IMR-90 (cell line): ENCODE data around the gene FCMR. TPM values are rescaled to one million over a fixed set of nuclear protein-coding genes. Genes with fewer than 3 reads are reported as not detected.

Experiments used
- ATAC-seq: fragments of 200-7000 bp; cut with Tn5 transposase; 2 replicates; pipeline ENCODE4 v1.9.1; 2020; ENCODE audit warnings: low read depth, mild to moderate bottlenecking, moderate library complexity
- BruUV-seq: library from RNA; stranded (reverse); fragments of 400-500 nt; replicated peaks from 2 replicates; lab custom pipeline; 2021; lab: Mats Ljungman, UMichigan
- CTCF ChIA-PET: fragments of 300-600 bp; formaldehyde crosslinking; extraction: SDS; loops from one replicate; lab custom pipeline; 2021; ENCODE audit warnings: antibody characterized with exemption; lab: Yijun Ruan, JAX
- POLR2A ChIA-PET: fragments of 300-600 bp; sonication (Branson Sonifier 250); formaldehyde crosslinking; loops from one replicate; lab custom pipeline; 2022; ENCODE audit warnings: antibody characterized with exemption; ENCODE audit not compliant: unreplicated experiment; lab: Charles Lee
- DNase-seq: peaks from one replicate; pipeline ENCODE4 v3.0.0; 2013
- H2AFZ ChIP-seq: replicated peaks from 2 replicates; pipeline ENCODE3; 2013; ENCODE audit warnings: low read length, mild to moderate bottlenecking; ENCODE audit not compliant: poor library complexity
- H2AK5ac ChIP-seq: 2 replicates; pipeline ENCODE4 v1.6.1; 2013; ENCODE audit warnings: low read depth, low read length, inconsistent platforms
- H2AK9ac ChIP-seq: replicated peaks from 2 replicates; pipeline ENCODE3; 2013; ENCODE audit warnings: mild to moderate bottlenecking, low read depth, low read length, moderate library complexity; ENCODE audit not compliant: poor library complexity
- H2BK120ac ChIP-seq: 2 replicates; pipeline ENCODE4 v1.6.1; 2013; ENCODE audit warnings: low read depth, low read length, inconsistent platforms
- H2BK15ac ChIP-seq: 3 replicates; pipeline ENCODE4 v1.6.1; 2013; ENCODE audit warnings: low read depth, low read length, inconsistent platforms
- H2BK20ac ChIP-seq: 2 replicates; pipeline ENCODE4 v1.6.1; 2013; ENCODE audit warnings: low read depth, mild to moderate bottlenecking, inconsistent platforms, low read length, moderate library complexity
- H2BK5ac ChIP-seq: 2 replicates; pipeline ENCODE4 v1.6.1; 2013; ENCODE audit warnings: mild to moderate bottlenecking, low read depth, low read length, inconsistent platforms; ENCODE audit not compliant: poor library complexity, severe bottlenecking
- H3K14ac ChIP-seq: replicated peaks from 2 replicates; pipeline ENCODE4 v1.6.1; 2013; ENCODE audit warnings: low read depth, low read length, inconsistent platforms
- H3K18ac ChIP-seq: 2 replicates; pipeline ENCODE4 v1.6.1; 2013; ENCODE audit warnings: low read depth, low read length, control low read depth
- H3K23ac ChIP-seq: 2 replicates; pipeline ENCODE4 v1.6.1; 2013; ENCODE audit warnings: low read depth, low read length, inconsistent platforms
- H3K27ac ChIP-seq: 2 replicates; pipeline ENCODE4 v1.5.1; 2013; ENCODE audit warnings: mild to moderate bottlenecking, control low read depth, low read length; ENCODE audit not compliant: insufficient read depth
- H3K27me3 ChIP-seq: 2 replicates; pipeline ENCODE4 v1.6.1; 2013; ENCODE audit warnings: low read length; ENCODE audit not compliant: control insufficient read depth, insufficient read depth
- H3K36me3 ChIP-seq: 2 replicates; pipeline ENCODE4 v1.6.1; 2013; ENCODE audit warnings: low read length, mixed read lengths; ENCODE audit not compliant: control insufficient read depth, insufficient read depth
- H3K4ac ChIP-seq: 2 replicates; pipeline ENCODE4 v1.6.1; 2013; ENCODE audit warnings: low read depth, low read length, inconsistent platforms
- H3K4me1 ChIP-seq: 2 replicates; pipeline ENCODE4 v1.6.1; 2013; ENCODE audit warnings: low read length, mixed read lengths; ENCODE audit not compliant: control insufficient read depth, insufficient read depth
- H3K4me2 ChIP-seq: 2 replicates; pipeline ENCODE4 v1.6.1; 2013; ENCODE audit warnings: low read depth, mild to moderate bottlenecking, control low read depth, low read length, moderate library complexity
- H3K4me3 ChIP-seq: 2 replicates; pipeline ENCODE4 v1.5.1; 2013; ENCODE audit warnings: low read depth, mild to moderate bottlenecking, control low read depth, low read length, moderate library complexity; ENCODE audit not compliant: insufficient read depth
- H3K56ac ChIP-seq: 2 replicates; pipeline ENCODE4 v1.6.1; 2013; ENCODE audit warnings: low read length, inconsistent platforms; ENCODE audit not compliant: insufficient read depth; ENCODE audit errors: extremely low read depth
- H3K79me1 ChIP-seq, 2 experiments: 2 replicates each; pipeline ENCODE4 v1.6.1; 2013; ENCODE audit warnings: low read length in 2 of 2, inconsistent platforms in 1 of 2, low read depth in 1 of 2
- H3K9ac ChIP-seq: 2 replicates; pipeline ENCODE4 v1.6.1; 2013; ENCODE audit warnings: low read depth, low read length, control low read depth
- H3K9me1 ChIP-seq: 2 replicates; pipeline ENCODE4 v1.6.1; 2013; ENCODE audit warnings: low read length, inconsistent platforms; ENCODE audit not compliant: insufficient read depth
- H3K9me3 ChIP-seq: 2 replicates; pipeline ENCODE4 v1.6.1; 2013; ENCODE audit warnings: low read length; ENCODE audit not compliant: control insufficient read depth, insufficient read depth
- H4K20me1 ChIP-seq: 2 replicates; pipeline ENCODE4 v1.6.1; 2013; ENCODE audit warnings: low read length, inconsistent platforms; ENCODE audit not compliant: insufficient read depth
- H4K5ac ChIP-seq: 2 replicates; pipeline ENCODE4 v1.6.1; 2013; ENCODE audit warnings: mild to moderate bottlenecking, low read depth, low read length, control low read depth
- H4K8ac ChIP-seq, 2 experiments: 2 replicates each; pipeline ENCODE4 v1.6.1; 2013; ENCODE audit warnings: low read depth in 2 of 2, low read length in 2 of 2, control low read depth in 1 of 2, inconsistent platforms in 1 of 2
- H4K91ac ChIP-seq: 2 replicates; pipeline ENCODE4 v1.6.1; 2013; ENCODE audit warnings: low read depth, low read length, inconsistent platforms; ENCODE audit not compliant: insufficient read depth
- BHLHE40 ChIP-seq: fragments of 150-350 bp; IDR thresholded peaks from 2 replicates; pipeline ENCODE4 v1.6.1; 2016; ENCODE audit warnings: mild to moderate bottlenecking, low read depth, low read length
- CHD1 ChIP-seq: IDR thresholded peaks from 2 replicates; pipeline ENCODE4 v1.6.1; 2012; ENCODE audit warnings: low read depth, low read length, improper control_type of control experiment
- FOS ChIP-seq: fragments of 150-350 bp; IDR thresholded peaks from 2 replicates; pipeline ENCODE4 v1.6.1; 2016; ENCODE audit warnings: low read depth, low read length
- MXI1 ChIP-seq: IDR thresholded peaks from 2 replicates; pipeline ENCODE4 v1.6.1; 2012; ENCODE audit warnings: low read depth, mild to moderate bottlenecking, low read length, moderate library complexity, borderline replicate concordance
- NFE2L2 ChIP-seq: fragments of 150-350 bp; IDR thresholded peaks from 2 replicates; pipeline ENCODE4 v1.6.1; 2016; ENCODE audit warnings: low read depth, mild to moderate bottlenecking, low read length
- RAD21 ChIP-seq: IDR thresholded peaks from 2 replicates; pipeline ENCODE4 v1.6.1; 2012; ENCODE audit warnings: low read length, improper control_type of control experiment
- RCOR1 ChIP-seq: IDR thresholded peaks from 2 replicates; pipeline ENCODE4 v1.6.1; 2012; ENCODE audit warnings: mild to moderate bottlenecking, low read length, improper control_type of control experiment; ENCODE audit not compliant: insufficient replicate concordance
- WGBS, 2 experiments: methylation state at CpG; one replicate each; pipeline versions ENCODE4 v1.1.5 to v1.1.7; 2013; ENCODE audit warnings: missing lambda C conversion rate in 2 of 2; ENCODE audit not compliant: insufficient read length in 1 of 2; ENCODE audit errors: extremely low coverage in 2 of 2; 5-methylcytosine and 5-hydroxymethylcytosine counted together
- dilution Hi-C: fragments of 300-500 bp; cut with HindIII; formaldehyde crosslinking; loops from one replicate; pipeline ENCODE4 v1.14.3; 2018; ENCODE audit warnings: low sequenced_read_pairs; ENCODE audit not compliant: unreplicated experiment
- in situ Hi-C: fragments of 300-500 bp; cut with MboI; formaldehyde crosslinking; loops from 3 replicates; pipeline ENCODE4 v1.14.3; 2019; ENCODE audit warnings: low sequenced_read_pairs, inconsistent platforms, mixed read lengths
- intact Hi-C: fragments of 100-400 bp; cut with micrococcal nuclease; formaldehyde crosslinking; loops from 2 replicates; pipeline ENCODE4 v1.10.0; 2022
- polyA plus RNA-seq, 3 experiments: library from polyadenylated mRNA; depleted of rRNA; stranded (reverse); fragments of >200 nt; gene quantifications; 2 replicates each; pipeline ENCODE4 v1.2.3, GENCODE V29; 2012; ENCODE audit warnings: low replicate concordance in 1 of 3
- total RNA-seq: library from RNA; depleted of rRNA; stranded (reverse); fragments of >200 nt; gene quantifications from 2 replicates; pipeline ENCODE4 v1.2.3, GENCODE V29; 2012
- TF ChIP-seq, protein P1 (sequence below): conservative IDR thresholded peaks from 2 replicates; pipeline ENCODE4 v1.5.1; 2012; ENCODE audit warnings: mild to moderate bottlenecking, low read depth, low read length, improper control_type of control experiment

The FCMR gene
- total and polyA plus RNA-seq, 2 of the 4 experiments (the other 2 are of a cell fraction) = 0.09 TPM; not detected in 1

DNA sequence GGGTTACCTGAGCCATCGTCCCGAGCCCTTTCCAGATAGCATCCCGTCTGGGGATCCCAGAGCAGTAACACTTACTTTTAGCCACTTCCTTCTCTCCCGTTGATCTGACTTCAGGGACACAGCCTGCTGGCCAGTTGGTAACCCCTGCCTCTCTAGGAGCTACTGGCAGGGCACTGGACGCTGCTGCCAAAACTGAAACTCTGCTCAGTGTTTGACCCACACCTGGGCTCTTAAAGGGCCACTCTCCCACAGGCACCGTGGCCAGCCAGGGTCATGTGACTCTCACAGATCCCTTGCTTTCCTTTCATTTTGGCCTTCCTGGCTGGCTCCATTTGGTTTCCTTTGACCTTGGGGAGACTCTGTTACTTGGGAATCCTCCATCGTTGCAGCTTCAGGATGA, 24.5 kb upstream of the FCMR start, which contains the start of gene PIGR:
Gene PIGR (minus strand): TSS at position 206 of the 400 bp plus-strand sequence. CDS start 5,935 bp downstream, outside the sequence.
- Histone ChIP-seq H3K4me2 (no peak within 1 kb of the TSS), H4K91ac (no peak within 1 kb of the TSS), H3K9me3 (peaks cover 3% of the 10 kb centered on the region), H3K4me1 (no peaks in the 10 kb centered on the region), H3K36me3 (no peaks in the 10 kb centered on the region), H4K8ac (no peak within 1 kb of the TSS), H2AK5ac (no peak within 1 kb of the TSS), H2BK15ac (no peak within 1 kb of the TSS), H3K27me3 (peaks cover 62% of the 10 kb centered on the region), H3K9ac (no peak within 1 kb of the TSS), H3K4ac (no peak within 1 kb of the TSS), H4K5ac (no peak within 1 kb of the TSS), H3K4me3 (no peak within 1 kb of the TSS), H2BK5ac (no peak within 1 kb of the TSS), H2AK9ac (no peak within 1 kb of the TSS), H2BK20ac (no peak within 1 kb of the TSS), H3K9me1 (no peaks in the 10 kb centered on the region), H3K27ac (no peak within 1 kb of the TSS), H3K79me1 (no peaks in the 10 kb centered on the region), H4K20me1 (no peaks in the 10 kb centered on the region), H2AFZ (no peak within 1 kb of the TSS), H3K14ac (no peak within 1 kb of the TSS), H3K23ac (no peak within 1 kb of the TSS), H3K56ac (no peak within 1 kb of the TSS), H2BK120ac (no peak within 1 kb of the TSS), H3K18ac (no peak within 1 kb of the TSS)
- BruUV-seq = no TSS peak
- TF ChIP-seq RCOR1 (no peak), RAD21 (no peak), FOS (no peak), MXI1 (no peak), NFE2L2 (no peak), BHLHE40 (no peak), CHD1 (no peak)
- TF ChIP-seq, protein P1, sequence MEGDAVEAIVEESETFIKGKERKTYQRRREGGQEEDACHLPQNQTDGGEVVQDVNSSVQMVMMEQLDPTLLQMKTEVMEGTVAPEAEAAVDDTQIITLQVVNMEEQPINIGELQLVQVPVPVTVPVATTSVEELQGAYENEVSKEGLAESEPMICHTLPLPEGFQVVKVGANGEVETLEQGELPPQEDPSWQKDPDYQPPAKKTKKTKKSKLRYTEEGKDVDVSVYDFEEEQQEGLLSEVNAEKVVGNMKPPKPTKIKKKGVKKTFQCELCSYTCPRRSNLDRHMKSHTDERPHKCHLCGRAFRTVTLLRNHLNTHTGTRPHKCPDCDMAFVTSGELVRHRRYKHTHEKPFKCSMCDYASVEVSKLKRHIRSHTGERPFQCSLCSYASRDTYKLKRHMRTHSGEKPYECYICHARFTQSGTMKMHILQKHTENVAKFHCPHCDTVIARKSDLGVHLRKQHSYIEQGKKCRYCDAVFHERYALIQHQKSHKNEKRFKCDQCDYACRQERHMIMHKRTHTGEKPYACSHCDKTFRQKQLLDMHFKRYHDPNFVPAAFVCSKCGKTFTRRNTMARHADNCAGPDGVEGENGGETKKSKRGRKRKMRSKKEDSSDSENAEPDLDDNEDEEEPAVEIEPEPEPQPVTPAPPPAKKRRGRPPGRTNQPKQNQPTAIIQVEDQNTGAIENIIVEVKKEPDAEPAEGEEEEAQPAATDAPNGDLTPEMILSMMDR = no peak
- 36% methylated on average over 3 of the region's 7 CpGs; no CpG with 5 or more reads in 1 of the 2 experiments for WGBS, 2 experiments
- CTCF ChIA-PET = no interaction called here
- dilution Hi-C loops (no loop called here), in situ Hi-C loops (no loop called here), intact Hi-C loops (no loop called here)
- POLR2A ChIA-PET = no interaction called here
- DNase-seq = no peak
- ATAC-seq = no peak
